DOHH2 (cell line): Measurements from ENCODE around the gene CNTNAP5.

Experiments
- EZH2phosphoT487 ChIP-seq: fragments of 200-600 bp; sonication (generic); IDR thresholded peaks from 2 replicates; pipeline ENCODE4 v1.6.1; 2017; ENCODE audit warnings: borderline replicate concordance, mild to moderate bottlenecking, antibody characterized with exemption, low read length, moderate library complexity, mixed read lengths
- TF ChIP-seq, protein P1 (sequence below): fragments of 200-600 bp; sonication (generic); IDR thresholded peaks from one replicate; pipeline ENCODE4 v1.5.1; 2014; ENCODE audit warnings: antibody characterized with exemption, mild to moderate bottlenecking, low read depth, low read length; ENCODE audit not compliant: poor library complexity, severe bottlenecking

DNA sequence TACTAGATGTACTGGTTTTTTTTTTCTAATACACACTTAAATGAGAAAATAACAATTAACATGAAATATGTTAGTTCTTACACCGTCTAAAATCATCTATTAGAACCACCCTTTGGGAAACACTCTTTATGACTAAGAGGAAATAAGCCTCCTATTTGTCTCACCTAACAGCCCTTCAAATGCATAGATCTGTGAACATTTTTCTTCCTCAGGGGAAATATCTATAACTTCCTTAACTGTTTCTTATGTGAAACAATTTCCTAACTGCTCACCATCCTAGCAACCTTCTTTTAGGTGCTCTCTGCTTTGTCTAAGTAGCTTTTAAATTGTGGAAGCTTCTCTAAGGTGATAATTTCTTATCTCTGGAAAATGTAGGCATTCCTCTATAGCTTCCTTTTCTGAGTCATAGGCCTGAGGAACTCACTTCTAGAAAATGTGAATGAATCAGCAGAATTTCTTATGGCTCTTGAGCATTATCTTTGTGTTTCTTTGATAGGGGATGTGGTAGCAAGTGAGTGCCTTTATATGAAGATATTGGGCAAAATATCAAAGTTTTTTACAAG, 56.1 kb downstream of the CNTNAP5 start:
- TF ChIP-seq, protein P1, sequence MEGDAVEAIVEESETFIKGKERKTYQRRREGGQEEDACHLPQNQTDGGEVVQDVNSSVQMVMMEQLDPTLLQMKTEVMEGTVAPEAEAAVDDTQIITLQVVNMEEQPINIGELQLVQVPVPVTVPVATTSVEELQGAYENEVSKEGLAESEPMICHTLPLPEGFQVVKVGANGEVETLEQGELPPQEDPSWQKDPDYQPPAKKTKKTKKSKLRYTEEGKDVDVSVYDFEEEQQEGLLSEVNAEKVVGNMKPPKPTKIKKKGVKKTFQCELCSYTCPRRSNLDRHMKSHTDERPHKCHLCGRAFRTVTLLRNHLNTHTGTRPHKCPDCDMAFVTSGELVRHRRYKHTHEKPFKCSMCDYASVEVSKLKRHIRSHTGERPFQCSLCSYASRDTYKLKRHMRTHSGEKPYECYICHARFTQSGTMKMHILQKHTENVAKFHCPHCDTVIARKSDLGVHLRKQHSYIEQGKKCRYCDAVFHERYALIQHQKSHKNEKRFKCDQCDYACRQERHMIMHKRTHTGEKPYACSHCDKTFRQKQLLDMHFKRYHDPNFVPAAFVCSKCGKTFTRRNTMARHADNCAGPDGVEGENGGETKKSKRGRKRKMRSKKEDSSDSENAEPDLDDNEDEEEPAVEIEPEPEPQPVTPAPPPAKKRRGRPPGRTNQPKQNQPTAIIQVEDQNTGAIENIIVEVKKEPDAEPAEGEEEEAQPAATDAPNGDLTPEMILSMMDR = no peak
- no peak for TF ChIP-seq EZH2phosphoT487
